PC-3 (cell line): ENCODE data around the gene MED28.

Experiments used
- EZH2 ChIP-seq: fragments of 300-600 bp; sonication (generic); IDR thresholded peaks from one replicate; pipeline ENCODE4 v1.6.1; 2017; ENCODE audit warnings: antibody characterized with exemption, mild to moderate bottlenecking, low read length; ENCODE audit not compliant: unreplicated experiment
- TF ChIP-seq, protein P1 (sequence below): fragments of 300-600 bp; sonication (generic); conservative IDR thresholded peaks from 2 replicates; pipeline ENCODE4 v1.5.1; 2017; ENCODE audit warnings: antibody characterized with exemption, low read depth, mild to moderate bottlenecking, low read length

DNA sequence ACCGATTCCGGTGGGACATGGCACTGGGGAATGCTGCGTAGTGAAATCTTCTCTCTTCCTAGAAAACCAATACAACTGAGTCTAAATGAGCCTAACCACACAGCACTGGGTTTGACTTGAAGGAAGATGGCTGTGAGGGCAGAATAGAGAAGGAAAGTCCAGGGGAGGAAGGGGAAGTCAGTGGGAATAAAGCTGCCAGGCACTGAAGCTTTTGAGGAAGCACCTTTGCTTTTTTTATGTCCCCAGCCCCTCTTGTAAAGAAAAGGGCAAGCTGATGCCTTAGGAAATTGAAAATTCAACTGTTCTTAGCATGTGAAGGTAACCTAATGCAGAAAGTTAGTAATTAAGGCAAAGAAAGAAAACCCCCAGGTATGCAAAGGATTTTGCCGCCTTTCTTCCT lies 20.6 kb downstream of the MED28 start:
- TF ChIP-seq, protein P1, sequence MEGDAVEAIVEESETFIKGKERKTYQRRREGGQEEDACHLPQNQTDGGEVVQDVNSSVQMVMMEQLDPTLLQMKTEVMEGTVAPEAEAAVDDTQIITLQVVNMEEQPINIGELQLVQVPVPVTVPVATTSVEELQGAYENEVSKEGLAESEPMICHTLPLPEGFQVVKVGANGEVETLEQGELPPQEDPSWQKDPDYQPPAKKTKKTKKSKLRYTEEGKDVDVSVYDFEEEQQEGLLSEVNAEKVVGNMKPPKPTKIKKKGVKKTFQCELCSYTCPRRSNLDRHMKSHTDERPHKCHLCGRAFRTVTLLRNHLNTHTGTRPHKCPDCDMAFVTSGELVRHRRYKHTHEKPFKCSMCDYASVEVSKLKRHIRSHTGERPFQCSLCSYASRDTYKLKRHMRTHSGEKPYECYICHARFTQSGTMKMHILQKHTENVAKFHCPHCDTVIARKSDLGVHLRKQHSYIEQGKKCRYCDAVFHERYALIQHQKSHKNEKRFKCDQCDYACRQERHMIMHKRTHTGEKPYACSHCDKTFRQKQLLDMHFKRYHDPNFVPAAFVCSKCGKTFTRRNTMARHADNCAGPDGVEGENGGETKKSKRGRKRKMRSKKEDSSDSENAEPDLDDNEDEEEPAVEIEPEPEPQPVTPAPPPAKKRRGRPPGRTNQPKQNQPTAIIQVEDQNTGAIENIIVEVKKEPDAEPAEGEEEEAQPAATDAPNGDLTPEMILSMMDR: no peak
- TF ChIP-seq EZH2: no peak
